HG02981 (cell line): ENCODE results near the gene SMPD3.

Source experiments
- ATAC-seq: cut with Tn5 transposase; IDR thresholded peaks from one replicate; pipeline ENCODE4 v1.9.1; 2021; ENCODE audit warnings: mild to moderate bottlenecking, moderate library complexity; ENCODE audit not compliant: unreplicated experiment

The SMPD3 gene

GRCh38 chr16:68472581-68472980 lies 24.3 kb upstream of the SMPD3 start:
- ATAC-seq: no peak

DNA sequence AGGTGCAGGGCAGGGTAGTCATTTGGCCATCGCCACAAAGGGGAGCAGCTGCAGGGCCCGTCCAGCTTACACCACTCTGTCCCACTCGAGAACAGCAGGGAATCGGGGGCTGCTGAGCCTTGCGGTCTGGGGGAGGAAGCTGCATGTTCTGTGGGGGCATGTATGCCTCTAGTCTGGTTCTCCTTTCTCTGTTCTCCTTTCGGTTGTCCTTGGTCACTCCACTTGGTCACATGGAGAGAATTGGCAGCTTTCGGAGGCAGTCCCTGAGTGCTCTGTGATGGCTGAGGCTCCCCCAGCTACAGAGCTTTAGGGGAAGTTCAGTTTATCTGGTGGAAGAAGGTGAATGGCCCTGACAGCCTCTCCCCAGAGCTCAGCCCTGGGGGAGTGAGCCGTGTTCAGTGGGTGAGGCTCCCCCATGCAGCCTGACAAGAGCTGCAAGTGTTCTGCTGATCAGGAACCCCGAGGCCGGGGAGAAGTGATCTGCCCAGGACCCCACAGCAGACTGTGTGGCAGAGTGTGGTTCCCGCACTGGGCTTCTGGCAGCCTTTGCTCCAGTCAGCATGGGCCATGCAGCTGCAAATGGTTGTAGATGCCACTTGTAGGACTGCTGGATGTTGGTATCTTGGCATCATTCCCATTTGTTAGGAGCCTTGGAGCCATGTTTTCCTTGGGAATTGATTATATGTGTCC lies 22.3 kb upstream of the SMPD3 start:
- peak; percentile 93 for ATAC-seq

DNA sequence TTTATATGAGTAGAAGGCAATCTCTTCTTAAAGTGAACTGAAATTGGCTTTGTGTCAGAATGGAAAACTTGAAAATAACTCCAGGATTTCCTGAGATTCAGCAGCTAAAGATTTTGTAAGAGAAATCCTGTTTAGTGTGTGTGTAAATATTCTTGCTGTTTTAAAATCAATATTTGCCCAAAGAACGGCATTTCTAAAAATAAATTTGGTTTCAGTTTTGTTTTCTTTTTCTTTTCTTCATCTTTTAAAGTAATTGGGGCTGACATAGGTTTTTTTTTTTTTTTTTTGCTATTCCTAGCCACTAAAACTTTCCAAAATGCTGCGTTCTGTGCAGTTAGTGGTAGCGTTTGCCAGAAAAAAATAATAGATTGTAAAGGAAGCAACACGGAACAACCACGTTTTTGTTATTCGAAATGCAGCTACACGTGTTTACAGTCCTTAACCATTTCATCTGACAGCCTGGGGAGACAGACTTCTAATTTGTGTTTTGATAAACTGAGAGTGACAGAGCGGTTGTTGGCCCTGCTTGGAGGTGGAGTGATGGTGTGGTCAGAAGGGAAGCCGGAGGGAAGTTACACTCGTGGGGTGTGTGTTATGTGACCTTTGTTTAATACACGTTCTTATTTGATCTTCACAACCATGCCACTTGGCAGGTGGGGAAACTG lies 21.6 kb upstream of the SMPD3 start:
- peak; percentile 17 for ATAC-seq

- ATAC-seq: no peak
Observed at GRCh38 chr16:68468842-68469241, 20.5 kb upstream of the SMPD3 start.

- ATAC-seq: no peak
Observed at GRCh38 chr16:68466174-68466573, 17.9 kb upstream of the SMPD3 start.

- no peak for ATAC-seq
Observed at GRCh38 chr16:68463904-68464303, 15.6 kb upstream of the SMPD3 start.

DNA sequence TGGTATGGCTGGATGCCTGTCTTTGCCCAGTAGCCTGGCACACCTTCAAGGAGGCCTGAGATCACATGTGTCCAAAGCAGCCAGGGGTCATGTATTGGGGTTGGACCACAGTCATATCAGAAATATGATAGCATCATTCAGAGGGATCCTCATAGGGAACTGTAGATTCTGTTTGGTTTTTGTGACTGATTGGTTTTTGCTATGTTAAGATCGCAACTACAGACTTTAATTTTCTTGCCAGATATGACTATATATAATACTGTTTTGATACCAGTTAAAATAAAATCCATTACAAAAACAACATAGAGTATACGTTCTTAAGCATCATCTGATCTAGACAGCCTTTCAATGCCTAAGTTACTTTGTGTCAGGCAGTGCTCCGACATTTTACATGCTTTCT lies 11.8 kb upstream of the SMPD3 start:
- no peak for ATAC-seq

GRCh38 chr16:68459457-68459856 lies 11.1 kb upstream of the SMPD3 start:
- ATAC-seq: no peak

DNA sequence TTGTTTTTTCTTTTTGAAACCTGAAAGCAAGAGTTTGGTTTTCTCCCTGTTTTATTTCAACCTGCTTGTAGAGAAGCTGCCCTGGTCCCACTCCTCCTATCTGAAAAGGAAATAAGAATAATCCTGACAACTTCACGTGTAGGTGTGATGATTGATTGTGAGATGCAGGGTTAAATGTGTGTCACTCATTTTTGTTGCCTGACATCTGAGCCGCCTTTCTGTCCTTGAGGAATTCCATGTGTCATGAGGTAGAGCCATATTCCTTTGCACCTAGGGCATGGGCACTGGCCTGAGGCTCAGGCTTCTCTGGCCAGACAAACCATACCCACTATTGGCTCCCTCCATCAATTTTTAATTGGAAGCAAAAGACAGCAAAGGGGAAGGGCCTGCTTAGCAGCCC lies 10.2 kb upstream of the SMPD3 start:
- no peak for ATAC-seq

DNA sequence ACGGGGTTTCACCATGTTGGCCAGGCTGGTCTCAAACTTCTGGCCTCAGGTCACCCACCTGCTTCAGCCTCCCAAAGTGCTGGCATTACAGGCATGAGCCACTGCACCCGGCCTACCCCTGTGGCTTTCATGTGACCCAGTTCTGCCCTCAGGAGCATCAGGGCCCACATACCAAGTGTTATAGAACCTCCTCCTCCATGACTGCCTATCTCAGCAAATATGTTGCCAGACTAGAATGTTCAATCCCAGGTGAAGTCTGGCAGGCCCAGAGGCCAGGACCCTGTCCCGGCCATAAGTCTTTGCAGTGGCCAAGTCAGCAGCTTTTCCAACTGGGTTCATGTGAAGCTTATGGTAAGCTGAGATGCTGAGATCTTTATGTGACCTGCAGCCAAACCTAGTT lies 9.8 kb upstream of the SMPD3 start:
- no peak for ATAC-seq

DNA sequence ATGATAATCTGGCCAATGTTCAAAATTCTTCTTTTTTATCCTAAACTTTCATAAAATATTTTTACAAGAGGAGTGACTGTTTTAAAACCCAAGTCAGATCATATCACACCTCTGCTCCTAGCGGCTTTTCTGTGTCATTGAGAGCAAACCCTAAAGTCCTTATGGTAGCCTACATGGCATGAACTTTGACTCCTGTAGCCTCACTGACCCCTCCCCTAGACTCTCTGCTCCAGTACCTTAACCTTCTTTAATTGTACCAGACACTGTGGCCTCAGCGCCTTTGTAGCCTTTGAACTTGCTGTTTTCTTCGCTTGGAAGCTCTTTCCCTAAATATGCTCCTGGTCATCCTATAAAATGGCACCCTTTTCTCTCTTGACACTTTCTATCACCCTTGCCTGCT lies 7.3 kb upstream of the SMPD3 start:
- ATAC-seq: no peak

DNA sequence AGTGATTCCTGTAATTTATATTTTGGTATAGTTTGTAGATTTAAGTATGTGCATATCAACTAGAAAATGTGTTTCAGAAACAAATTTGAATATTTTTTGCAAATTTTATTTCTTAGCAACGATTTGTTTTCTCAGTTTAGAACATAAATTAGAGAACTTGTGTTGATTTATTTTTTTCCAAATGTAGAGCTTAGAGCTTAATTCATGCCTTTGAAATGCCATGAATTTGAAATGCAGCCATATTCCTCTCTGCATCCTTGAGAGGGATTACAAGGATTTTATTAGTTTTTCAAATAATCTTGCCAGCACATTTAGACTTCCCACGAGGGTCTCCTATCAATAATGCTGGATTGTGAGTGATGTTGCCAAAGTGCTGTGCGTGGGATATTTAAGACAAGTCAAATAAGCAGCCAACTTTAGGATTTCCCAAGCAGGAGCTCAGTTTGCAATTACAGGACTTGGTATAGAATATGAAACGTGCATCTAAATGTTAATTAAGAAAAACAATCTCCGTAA lies 6.7 kb upstream of the SMPD3 start:
- no peak for ATAC-seq

DNA sequence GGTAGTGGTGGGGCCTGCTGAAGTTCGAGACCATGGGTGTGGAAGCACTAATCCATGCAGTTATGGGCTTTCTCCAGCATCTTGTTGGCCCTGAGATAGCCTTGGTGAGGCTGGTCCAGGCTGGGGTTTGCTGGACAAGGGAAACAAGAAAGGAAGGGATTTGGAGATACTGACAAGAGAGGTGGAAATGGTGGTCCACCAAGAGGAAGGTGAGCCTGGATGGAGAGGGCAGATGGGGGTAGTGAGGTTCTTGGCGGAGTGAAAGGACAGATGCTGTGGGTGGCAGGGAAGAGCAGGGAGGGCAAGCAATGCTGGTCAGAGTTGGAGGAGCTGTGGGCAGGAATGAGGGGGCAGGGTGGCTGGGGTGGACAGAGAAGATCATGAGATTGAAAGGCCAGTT lies 5.5 kb upstream of the SMPD3 start:
- no peak for ATAC-seq

- ATAC-seq: no peak
Observed at GRCh38 chr16:68452176-68452575, 3.9 kb upstream of the SMPD3 start.

DNA sequence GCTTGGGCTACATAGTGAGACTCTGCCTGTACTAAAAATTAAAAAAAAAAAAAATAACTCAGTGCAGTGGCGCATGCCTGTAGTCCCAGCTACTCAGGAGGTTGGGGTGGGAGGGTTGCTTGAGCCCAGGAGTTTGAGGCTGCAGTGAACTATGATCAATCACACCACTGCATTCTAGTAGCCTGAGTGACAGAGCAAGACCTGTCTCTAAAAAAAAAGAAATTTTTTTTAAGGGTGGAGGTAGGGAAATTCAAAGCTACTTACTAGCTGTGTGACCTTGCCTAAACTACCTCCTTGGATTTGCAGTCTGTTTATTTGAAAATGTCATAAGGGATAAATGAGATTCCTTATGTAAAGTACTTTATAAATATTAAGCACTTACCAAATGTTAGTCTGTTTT lies 3.4 kb upstream of the SMPD3 start:
- ATAC-seq: no peak

GRCh38 chr16:68450741-68451255 lies 2.5 kb upstream of the SMPD3 start:
- no peak for ATAC-seq

- ATAC-seq: peak; percentile 13
Observed at GRCh38 chr16:68447653-68448359, 502 bp downstream of the SMPD3 start.

DNA sequence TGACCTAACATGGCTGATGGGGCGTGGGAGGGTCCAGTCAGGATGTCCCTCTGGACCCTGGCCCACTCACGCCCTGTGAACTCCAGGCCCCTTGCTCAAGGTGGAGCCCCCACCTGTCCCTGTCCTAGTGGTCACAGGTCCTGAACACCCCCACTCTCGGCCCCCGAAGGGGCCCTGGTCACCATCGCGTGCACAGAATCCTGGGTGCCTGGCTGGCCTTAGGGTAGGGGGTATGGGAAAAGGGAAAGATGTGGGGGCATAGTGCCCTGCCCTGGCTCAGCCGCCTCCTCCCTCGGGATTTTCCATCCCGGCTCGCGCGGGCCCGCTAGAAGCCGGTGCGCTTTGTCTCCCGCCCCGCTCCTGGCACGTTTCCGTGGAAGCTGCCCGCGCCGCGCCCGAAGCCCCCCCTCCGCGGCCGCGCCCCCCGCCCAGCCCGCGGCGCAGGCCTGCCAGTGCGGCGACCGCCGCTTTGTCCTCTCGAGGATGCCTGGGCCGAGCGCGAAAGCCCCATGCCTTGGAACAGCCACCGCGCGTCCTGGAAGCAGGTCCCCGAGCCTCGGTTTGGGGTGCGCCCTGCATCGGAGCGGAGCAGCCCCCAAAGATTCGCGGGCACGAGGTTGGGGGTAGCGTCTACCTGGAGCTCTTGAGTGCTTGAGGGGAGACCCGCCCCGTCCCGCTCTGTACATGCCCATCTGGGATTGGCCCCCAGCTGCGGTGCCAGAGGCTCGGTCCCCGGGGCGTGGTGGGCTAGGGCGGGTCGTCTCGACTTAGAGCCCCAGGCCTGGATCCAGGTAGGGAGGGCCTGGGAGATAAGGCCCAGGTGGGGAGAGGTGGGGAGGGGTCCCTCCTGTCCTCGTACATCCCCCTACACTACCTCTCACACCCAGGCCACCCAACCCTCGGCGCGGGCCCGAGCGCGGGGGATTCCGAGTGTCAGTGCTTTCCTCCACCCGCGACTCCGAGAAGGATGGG lies 1.3 kb downstream of the SMPD3 start:
- no peak for ATAC-seq

- no peak for ATAC-seq
Observed at GRCh38 chr16:68445458-68445857, 2.9 kb downstream of the SMPD3 start.

- no peak for ATAC-seq
Observed at GRCh38 chr16:68444056-68444657, 4.2 kb downstream of the SMPD3 start.
